Gastrocnemius medialis (tissue), 4 donors: ENCODE data around the gene PPP6C.

ENCODE experiments used
- POLR2A ChIP-seq, 2 donors: fragments of 450-650 bp; IDR thresholded peaks; one replicate each; pipeline ENCODE4 v1.6.1; 2017; ENCODE audit warnings: antibody characterized with exemption in 2 of 2, mild to moderate bottlenecking in 2 of 2, moderate library complexity in 2 of 2
- TF ChIP-seq, protein P1 (sequence below), 5 experiments: fragments of 450-650 bp in 3 of 5; fragments of 200-600 bp in 2 of 5; sonication (generic) in 2 of 5; IDR thresholded peaks in 4 of 5; conservative IDR thresholded peaks in 1 of 5; 1 replicate in 4 of 5; 2 replicates in 1 of 5; pipeline ENCODE4 v1.5.1; 2016 to 2019; ENCODE audit warnings: antibody characterized with exemption in 5 of 5, mild to moderate bottlenecking in 3 of 5, moderate library complexity in 3 of 5

DNA sequence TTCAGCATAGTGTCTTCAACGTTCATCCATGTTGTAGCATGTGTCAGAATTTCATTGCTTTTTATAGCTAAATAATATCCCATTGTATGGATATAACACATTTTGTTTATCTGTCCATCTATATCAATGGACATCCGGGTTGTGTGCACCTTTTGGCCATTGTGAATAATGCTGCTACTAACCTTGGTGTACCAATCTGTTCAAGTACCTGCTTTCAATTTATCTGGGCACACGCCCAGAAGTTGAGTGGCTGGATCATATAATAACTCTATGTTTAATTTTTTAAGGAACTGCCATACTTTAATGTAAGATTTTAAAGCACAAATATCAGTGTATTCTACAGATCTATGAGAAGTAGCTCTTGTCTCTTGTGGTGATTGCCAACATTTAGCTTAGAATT is 89.8 kb downstream of the PPP6C start:
- TF ChIP-seq, protein P1, sequence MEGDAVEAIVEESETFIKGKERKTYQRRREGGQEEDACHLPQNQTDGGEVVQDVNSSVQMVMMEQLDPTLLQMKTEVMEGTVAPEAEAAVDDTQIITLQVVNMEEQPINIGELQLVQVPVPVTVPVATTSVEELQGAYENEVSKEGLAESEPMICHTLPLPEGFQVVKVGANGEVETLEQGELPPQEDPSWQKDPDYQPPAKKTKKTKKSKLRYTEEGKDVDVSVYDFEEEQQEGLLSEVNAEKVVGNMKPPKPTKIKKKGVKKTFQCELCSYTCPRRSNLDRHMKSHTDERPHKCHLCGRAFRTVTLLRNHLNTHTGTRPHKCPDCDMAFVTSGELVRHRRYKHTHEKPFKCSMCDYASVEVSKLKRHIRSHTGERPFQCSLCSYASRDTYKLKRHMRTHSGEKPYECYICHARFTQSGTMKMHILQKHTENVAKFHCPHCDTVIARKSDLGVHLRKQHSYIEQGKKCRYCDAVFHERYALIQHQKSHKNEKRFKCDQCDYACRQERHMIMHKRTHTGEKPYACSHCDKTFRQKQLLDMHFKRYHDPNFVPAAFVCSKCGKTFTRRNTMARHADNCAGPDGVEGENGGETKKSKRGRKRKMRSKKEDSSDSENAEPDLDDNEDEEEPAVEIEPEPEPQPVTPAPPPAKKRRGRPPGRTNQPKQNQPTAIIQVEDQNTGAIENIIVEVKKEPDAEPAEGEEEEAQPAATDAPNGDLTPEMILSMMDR (IDR thresholded peaks at IDR 0.05 in 4 of 5, conservative IDR thresholded peaks at IDR 0.05 in 1 of 5): no peak
- TF ChIP-seq POLR2A (IDR thresholded peaks at IDR 0.05): no peak
